OCI-LY7 (cell line): ENCODE data around the gene ALK. TPM values are rescaled to one million over a fixed set of nuclear protein-coding genes. Genes with fewer than 3 reads are reported as not detected.

ENCODE experiments used
- BruUV-seq: library from RNA; stranded (reverse); fragments of 400-500 nt; replicated peaks from 2 replicates; lab custom pipeline; 2021; lab: Mats Ljungman, UMichigan
- CTCF ChIA-PET: fragments of 300-600 bp; sonication (Branson Sonifier 250); formaldehyde crosslinking; loops from one replicate; lab custom pipeline; 2022; ENCODE audit warnings: antibody characterized with exemption; ENCODE audit not compliant: unreplicated experiment; lab: Charles Lee
- POLR2A ChIA-PET: fragments of 300-600 bp; sonication (Branson Sonifier 250); formaldehyde crosslinking; loops from one replicate; lab custom pipeline; 2022; ENCODE audit warnings: antibody characterized with exemption; lab: Charles Lee
- DNase-seq: peaks from one replicate; pipeline ENCODE4 v3.0.0-alpha.2; 2015; ENCODE audit warnings: low spot score
- H2AFZ ChIP-seq: fragments of 200-600 bp; sonication (generic), shearing (Covaris generic); 2 replicates; pipeline ENCODE4 v1.6.1; 2014; ENCODE audit warnings: mild to moderate bottlenecking, antibody characterized with exemption, low read length, moderate library complexity
- H3K27ac ChIP-seq: fragments of 200-600 bp; sonication (generic); 2 replicates; pipeline ENCODE4 v1.5.1; 2014; ENCODE audit warnings: mixed run types, low read depth, mild to moderate bottlenecking, moderate library complexity, low read length, inconsistent platforms; ENCODE audit not compliant: poor library complexity, severe bottlenecking
- H3K36me3 ChIP-seq: fragments of 200-600 bp; sonication (generic); 2 replicates; pipeline ENCODE4 v1.6.1; 2014; ENCODE audit warnings: mild to moderate bottlenecking, antibody characterized with exemption, low read length, moderate library complexity, mixed read lengths; ENCODE audit not compliant: insufficient read depth
- H3K4me1 ChIP-seq: fragments of 200-600 bp; sonication (generic); 2 replicates; pipeline ENCODE4 v1.5.1; 2014; ENCODE audit warnings: mild to moderate bottlenecking, low read length; ENCODE audit not compliant: insufficient read depth, poor library complexity, severe bottlenecking
- H3K4me2 ChIP-seq: fragments of 200-600 bp; sonication (generic); 2 replicates; pipeline ENCODE4 v1.6.1; 2014; ENCODE audit warnings: mild to moderate bottlenecking, low read length
- H3K4me3 ChIP-seq: fragments of 200-600 bp; sonication (generic); 2 replicates; pipeline ENCODE4 v1.5.1; 2014; ENCODE audit warnings: mild to moderate bottlenecking, low read depth, low read length; ENCODE audit not compliant: poor library complexity, severe bottlenecking
- H3K79me2 ChIP-seq: fragments of 200-600 bp; sonication (generic); 2 replicates; pipeline ENCODE4 v1.6.1; 2016; ENCODE audit warnings: low read depth, mild to moderate bottlenecking, low read length, moderate library complexity, mixed read lengths; ENCODE audit not compliant: insufficient read depth
- H3K9me2 ChIP-seq: fragments of 200-600 bp; sonication (generic); 2 replicates; pipeline ENCODE4 v1.6.1; 2016; ENCODE audit warnings: mild to moderate bottlenecking, low read length, mixed read lengths; ENCODE audit not compliant: insufficient read depth
- H3K9me3 ChIP-seq: fragments of 200-600 bp; sonication (generic); 2 replicates; pipeline ENCODE4 v1.6.1; 2014; ENCODE audit warnings: mild to moderate bottlenecking, mixed run types, low read length, mixed read lengths
- H4K20me1 ChIP-seq: fragments of 200-600 bp; sonication (generic); 2 replicates; pipeline ENCODE4 v1.6.1; 2014; ENCODE audit warnings: mild to moderate bottlenecking, antibody characterized with exemption, low read length, moderate library complexity, mixed read lengths; ENCODE audit not compliant: insufficient read depth
- EZH2phosphoT487 ChIP-seq: fragments of 200-600 bp; sonication (generic); IDR thresholded peaks from 2 replicates; pipeline ENCODE4 v1.6.1; 2018; ENCODE audit warnings: low read depth, borderline replicate concordance, mild to moderate bottlenecking, mixed run types, antibody characterized with exemption, low read length, moderate library complexity, mixed read lengths
- intact Hi-C: fragments of 100-400 bp; cut with micrococcal nuclease; formaldehyde crosslinking; loops from one replicate; pipeline ENCODE4 v1.10.0; 2022; ENCODE audit not compliant: unreplicated experiment
- total RNA-seq, 2 experiments: library from RNA; depleted of rRNA in 1 of 2; stranded (reverse); fragments of >200 nt in 1 of 2; shearing (Covaris generic) in 1 of 2; gene quantifications; 2 replicates each; pipeline ENCODE4 v1.2.3, GENCODE V29; 2014 to 2022
- TF ChIP-seq, protein P1 (sequence below): fragments of 200-600 bp; sonication (generic); conservative IDR thresholded peaks from 2 replicates; pipeline ENCODE4 v1.5.1; 2014; ENCODE audit warnings: mild to moderate bottlenecking, antibody characterized with exemption, low read length, moderate library complexity, mixed read lengths

ALK gene
- total RNA-seq, 2 experiments from 2014 or later, result 0.09 TPM; not detected in 1

DNA sequence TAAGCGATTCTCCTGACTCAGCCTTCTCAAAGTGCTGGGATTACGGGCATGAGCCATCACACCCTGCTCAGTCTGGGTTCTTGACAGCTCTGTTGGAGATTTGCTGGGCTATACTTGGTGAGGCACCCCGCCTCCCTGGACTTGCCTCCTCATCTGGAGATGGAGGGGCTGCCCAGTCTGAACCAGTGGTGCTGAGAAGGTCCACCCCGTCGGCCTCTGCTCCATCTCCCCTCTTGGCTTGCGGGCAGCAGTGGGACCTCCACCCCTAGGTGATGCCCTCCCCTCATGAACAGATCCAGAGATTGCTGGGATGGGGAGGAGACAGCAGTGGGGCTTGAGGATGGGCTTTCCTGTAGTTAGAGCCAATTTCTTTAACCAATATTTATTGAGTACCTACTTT lies 685.3 kb downstream of the ALK start:
- no peak overlapping the region for H2AFZ ChIP-seq
- no peak overlapping the region for H3K27ac ChIP-seq
- no peaks in the 10 kb centered on the region for H3K79me2 ChIP-seq
- DNase-seq, result no peak
- H3K9me3 ChIP-seq, result no peaks in the 10 kb centered on the region
- ChIA-PET POLR2A (interaction anchor here (0.6 to 0.7 kb wide), 2 partner anchors 184 to 376 kb away, joined by 3 to 4 read pairs; no protein-coding TSS in a partner anchor), CTCF (no interaction called here)
- BruUV-seq, result no TSS peak
- intact Hi-C loops, result no loop called here
- H3K4me1 ChIP-seq, result no peaks in the 10 kb centered on the region
- TF ChIP-seq, protein P1, sequence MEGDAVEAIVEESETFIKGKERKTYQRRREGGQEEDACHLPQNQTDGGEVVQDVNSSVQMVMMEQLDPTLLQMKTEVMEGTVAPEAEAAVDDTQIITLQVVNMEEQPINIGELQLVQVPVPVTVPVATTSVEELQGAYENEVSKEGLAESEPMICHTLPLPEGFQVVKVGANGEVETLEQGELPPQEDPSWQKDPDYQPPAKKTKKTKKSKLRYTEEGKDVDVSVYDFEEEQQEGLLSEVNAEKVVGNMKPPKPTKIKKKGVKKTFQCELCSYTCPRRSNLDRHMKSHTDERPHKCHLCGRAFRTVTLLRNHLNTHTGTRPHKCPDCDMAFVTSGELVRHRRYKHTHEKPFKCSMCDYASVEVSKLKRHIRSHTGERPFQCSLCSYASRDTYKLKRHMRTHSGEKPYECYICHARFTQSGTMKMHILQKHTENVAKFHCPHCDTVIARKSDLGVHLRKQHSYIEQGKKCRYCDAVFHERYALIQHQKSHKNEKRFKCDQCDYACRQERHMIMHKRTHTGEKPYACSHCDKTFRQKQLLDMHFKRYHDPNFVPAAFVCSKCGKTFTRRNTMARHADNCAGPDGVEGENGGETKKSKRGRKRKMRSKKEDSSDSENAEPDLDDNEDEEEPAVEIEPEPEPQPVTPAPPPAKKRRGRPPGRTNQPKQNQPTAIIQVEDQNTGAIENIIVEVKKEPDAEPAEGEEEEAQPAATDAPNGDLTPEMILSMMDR, result no peak
- TF ChIP-seq EZH2phosphoT487, result no peak
- no peak overlapping the region for H3K4me3 ChIP-seq
- no peaks in the 10 kb centered on the region for H4K20me1 ChIP-seq
- H3K4me2 ChIP-seq, result no peak overlapping the region
- no peaks in the 10 kb centered on the region for H3K36me3 ChIP-seq
- H3K9me2 ChIP-seq, result no peaks in the 10 kb centered on the region

DNA sequence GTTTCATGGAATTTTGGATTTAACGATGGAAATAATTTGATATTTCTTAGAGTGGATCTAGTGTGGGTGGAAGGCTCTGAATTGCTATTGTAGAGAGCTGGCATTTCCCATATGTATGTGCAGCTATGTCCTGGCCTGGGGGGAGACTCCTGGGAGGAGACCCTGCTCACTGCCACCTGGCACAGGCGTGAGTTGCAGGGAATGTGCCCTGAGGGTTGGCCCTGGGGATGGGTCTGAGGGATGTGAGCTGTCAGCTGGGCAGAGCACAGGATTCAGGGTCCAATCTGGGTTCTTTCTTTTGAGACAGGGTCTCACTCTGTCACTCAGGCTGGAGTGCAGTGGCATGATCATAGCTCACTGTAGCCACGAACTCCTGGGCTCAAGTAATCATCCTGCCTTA lies 686.0 kb downstream of the ALK start:
- no peak overlapping the region for H3K27ac ChIP-seq
- H3K4me3 ChIP-seq, result no peak overlapping the region
- DNase-seq, result no peak
- CTCF ChIA-PET, result no interaction called here
- no peaks in the 10 kb centered on the region for H3K79me2 ChIP-seq
- H2AFZ ChIP-seq, result no peak overlapping the region
- H3K36me3 ChIP-seq, result no peaks in the 10 kb centered on the region
- TF ChIP-seq, protein P1, result no peak
- no peak for TF ChIP-seq EZH2phosphoT487
- H3K9me3 ChIP-seq, result no peaks in the 10 kb centered on the region
- no peak overlapping the region for H3K4me2 ChIP-seq
- POLR2A ChIA-PET, result interaction anchor here (0.6 to 0.7 kb wide), 2 partner anchors 183 to 375 kb away, joined by 3 to 4 read pairs; no protein-coding TSS in a partner anchor
- BruUV-seq, result no TSS peak
- no peaks in the 10 kb centered on the region for H3K9me2 ChIP-seq
- intact Hi-C loops, result no loop called here
- H4K20me1 ChIP-seq, result no peaks in the 10 kb centered on the region
- no peaks in the 10 kb centered on the region for H3K4me1 ChIP-seq

DNA sequence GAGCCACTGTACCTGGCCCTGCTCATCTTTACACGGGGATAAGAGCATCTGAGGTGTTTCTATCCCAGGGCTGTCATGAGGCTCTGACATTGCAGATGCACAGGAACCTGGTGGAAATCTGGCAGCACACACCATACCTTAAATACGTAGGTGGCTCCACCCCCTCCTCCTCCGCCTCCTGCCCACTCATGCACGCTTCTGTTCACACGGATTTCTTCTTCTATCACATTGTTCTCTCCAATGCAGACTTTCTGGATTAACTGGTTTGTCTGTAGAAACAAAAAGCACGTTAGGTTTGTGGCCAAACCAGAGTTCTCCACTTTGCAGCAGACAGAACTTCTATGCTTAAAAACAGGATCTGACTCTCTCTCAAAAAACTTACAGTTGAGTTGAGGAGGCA lies 688.0 kb downstream of the ALK start:
- intact Hi-C loops, result no loop called here

More for the DNA sequence above, 688.0 kb downstream of the ALK start:
- H3K4me3 ChIP-seq, result no peak overlapping the region
- no peak overlapping the region for H3K27ac ChIP-seq
- no peak overlapping the region for H2AFZ ChIP-seq
- ChIA-PET CTCF (no interaction called here), POLR2A (no interaction called here)
- H3K4me2 ChIP-seq, result no peak overlapping the region
- no peaks in the 10 kb centered on the region for H3K4me1 ChIP-seq
- H4K20me1 ChIP-seq, result no peaks in the 10 kb centered on the region
- no peak for TF ChIP-seq EZH2phosphoT487
- TF ChIP-seq, protein P1, result no peak
- DNase-seq, result no peak
- no peaks in the 10 kb centered on the region for H3K79me2 ChIP-seq
- no TSS peak for BruUV-seq
- H3K9me2 ChIP-seq, result no peaks in the 10 kb centered on the region
- H3K36me3 ChIP-seq, result no peaks in the 10 kb centered on the region
- H3K9me3 ChIP-seq, result no peaks in the 10 kb centered on the region
